Adrenal gland (tissue), 12 donors: ENCODE measurements around the gene STXBP2. TPM values are rescaled to one million over a fixed set of nuclear protein-coding genes. Genes with fewer than 3 reads are reported as not detected.
"Not testable (repeated sequence)": the region's sequence is repeated elsewhere in the genome, so short reads cannot be mapped to it uniquely, and the experiment has no call there.

Source experiments
- DNase-seq, 7 donors: peaks; one replicate each; pipeline ENCODE4 v3.0.0-alpha.2; 2019 to 2020
- H3K27ac ChIP-seq, 5 donors: fragments of 200-600 bp; sonication (generic) in 4 of 5; 1 replicate in 3 of 5; 2 replicates in 2 of 5; pipeline versions ENCODE4 v1.5.1 to v1.8.0; 2016 to 2020; ENCODE audit warnings: mild to moderate bottlenecking in 1 of 5
- H3K27me3 ChIP-seq: fragments of 200-600 bp; 2 replicates; pipeline ENCODE4 v1.8.0; 2021
- H3K36me3 ChIP-seq, 2 donors: fragments of 200-600 bp; replicated peaks in 1 of 2; 1 replicate in 1 of 2; 2 replicates in 1 of 2; pipeline versions ENCODE4 v1.5.1 to v1.8.0; 2018 to 2022
- H3K4me1 ChIP-seq, 2 donors: fragments of 200-600 bp; replicated peaks in 1 of 2; 1 replicate in 1 of 2; 2 replicates in 1 of 2; pipeline versions ENCODE4 v1.5.1 to v1.8.0; 2018 to 2021
- H3K4me3 ChIP-seq, 4 donors: fragments of 200-600 bp; sonication (generic) in 3 of 4; one replicate each; pipeline ENCODE4 v1.5.1; 2016 to 2018
- H3K9me3 ChIP-seq, 3 donors: fragments of 200-600 bp; sonication (generic) in 1 of 3; replicated peaks in 1 of 3; 1 replicate in 2 of 3; 2 replicates in 1 of 3; pipeline versions ENCODE4 v1.5.1 to v1.8.0; 2016 to 2021
- CTCF ChIP-seq, 6 experiments: fragments of 450-650 bp in 4 of 6; fragments of 200-600 bp in 2 of 6; sonication (generic) in 1 of 6; IDR thresholded peaks; 1 replicate in 5 of 6; 2 replicates in 1 of 6; pipeline versions ENCODE4 v1.5.1 to v1.8.0; 2016 to 2021; ENCODE audit warnings: antibody characterized with exemption in 6 of 6, mild to moderate bottlenecking in 2 of 6, moderate library complexity in 1 of 6
- POLR2A ChIP-seq, 2 donors: fragments of 450-650 bp; IDR thresholded peaks; one replicate each; pipeline ENCODE4 v1.6.1; 2017; ENCODE audit warnings: antibody characterized with exemption in 2 of 2, mild to moderate bottlenecking in 2 of 2, moderate library complexity in 1 of 2
- WGBS, 4 donors: extraction: QIAGEN DNeasy Blood & Tissue Kit in 2 of 4; methylation state at CpG; one replicate each; pipeline versions ENCODE4 v1.1.5 to v1.1.7; 2013 to 2017; 5-methylcytosine and 5-hydroxymethylcytosine counted together
- intact Hi-C, 2 donors: fragments of 100-400 bp; cut with DNase I; formaldehyde crosslinking; loops; one replicate each; pipeline versions ENCODE4 v1.14.1 to v1.15.0; 2022 to 2023
- polyA plus RNA-seq, 3 donors: library from polyadenylated mRNA; stranded (reverse); fragments of 200-250 nt in 2 of 3; fragments of 350-450 nt in 1 of 3; fragmentation: Illumina TruSeq in 1 of 3; extraction: RNeasy Lipid Tissue Mini Kit (QIAGEN cat#74804) in 1 of 3; gene quantifications; one replicate each; pipeline ENCODE4 v1.2.3, GENCODE V29; 2013 to 2014
- total RNA-seq, 9 donors: library from RNA; depleted of rRNA in 4 of 9; stranded (reverse); fragments of >200 nt in 4 of 9; fragments of 120-200 nt in 1 of 9; fragmentation: NEBNext Ultra II Directional in 1 of 9; extraction: Animal tissue kit (Norgen Biotek cat#: 25700) in 1 of 9; gene quantifications; one replicate each; pipeline versions ENCODE4 v1.1.0 to v1.2.4, GENCODE V29; 2013 to 2023
- donor health status: healthy with polysubstance abuse.
- donor health status: Bipolar disorder and iron deficiency.
- donor health status: DM: yes; HTN: yes; CAD: no.
- donor health status: DM: no; HTN: no; CAD: no.
- donor health status: DM: no; HTN: no; CAD: no.
- donor health status: DM: yes; HTN: yes; CAD: no.

Gene STXBP2
- total and polyA plus RNA-seq, 12 donors: 12.2 to 121 (median 40.3) TPM

DNA sequence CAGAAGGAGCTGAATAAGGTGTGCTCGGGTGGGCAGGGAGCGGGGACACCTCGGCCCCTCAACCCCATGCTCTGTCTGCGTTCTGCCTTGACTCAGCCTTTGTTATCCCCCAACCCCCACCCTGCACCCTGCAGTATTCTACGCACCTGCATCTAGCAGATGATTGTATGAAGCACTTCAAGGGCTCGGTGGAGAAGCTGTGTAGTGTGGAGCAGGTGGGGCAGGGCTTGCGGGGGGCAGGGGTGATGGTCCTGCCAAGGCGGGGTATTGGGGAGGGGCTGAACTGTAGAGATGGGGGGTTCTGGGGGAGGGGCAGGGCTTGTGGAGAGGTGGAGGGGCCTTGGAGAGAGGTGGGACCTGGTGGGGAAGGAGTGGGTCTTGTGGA is 6.1 kb downstream of the STXBP2 start:
- Histone ChIP-seq H3K36me3 (no peaks in the 10 kb centered on the region), H3K27ac (no peak overlapping the region), H3K9me3 (no peaks in the 10 kb centered on the region), H3K4me1 (no peaks in the 10 kb centered on the region), H3K27me3 (no peaks in the 10 kb centered on the region), H3K4me3 (no peak overlapping the region)
- TF ChIP-seq CTCF (IDR thresholded peaks at IDR 0.05) (no peak), POLR2A (IDR thresholded peaks at IDR 0.05) (no peak)
- intact Hi-C loops: no loop called here
- no peak for DNase-seq
- 90 to 97% (median 94%) methylated on average over 8 of the region's 8 CpGs for WGBS, 4 donors

- H3K36me3 ChIP-seq, H3K9me3 ChIP-seq, intact Hi-C loops, H3K4me3 ChIP-seq, H3K27me3 ChIP-seq, DNase-seq, H3K4me1 ChIP-seq, H3K27ac ChIP-seq: not testable (repeated sequence)
- WGBS, 4 donors: 45 to 95% (median 70%) methylated on average over 9 to 10 of the region's 10 CpGs
These were observed 7.0 kb downstream of the STXBP2 start for GRCh38 chr19:7643629-7644549.

- TF ChIP-seq POLR2A (IDR thresholded peaks at IDR 0.05): no peak
- TF ChIP-seq CTCF (IDR thresholded peaks at IDR 0.05): no peak
- intact Hi-C loops: no loop called here
- DNase-seq: no peak
- no peaks in the 10 kb centered on the region for H3K27me3 ChIP-seq
- no peaks in the 10 kb centered on the region for H3K36me3 ChIP-seq
- no peaks in the 10 kb centered on the region for H3K4me1 ChIP-seq
- whole genome bisulfite sequencing, 4 donors: 90 to 98% (median 94%) methylated on average over 6 to 20 of the region's 20 CpGs
- no peaks in the 10 kb centered on the region for H3K9me3 ChIP-seq
- H3K4me3 ChIP-seq: no peak overlapping the region
- H3K27ac ChIP-seq: no peak overlapping the region
These were observed 7.6 kb downstream of the STXBP2 start for GRCh38 chr19:7644550-7644877.

GRCh38 chr19:7645163-7645562 is 8.3 kb downstream of the STXBP2 start:
- no peaks in the 10 kb centered on the region for H3K27me3 ChIP-seq
- intact Hi-C loops: no loop called here

More at GRCh38 chr19:7645163-7645562, 8.3 kb downstream of the STXBP2 start:
- no peaks in the 10 kb centered on the region for H3K36me3 ChIP-seq
- H3K27ac ChIP-seq: no peak overlapping the region
- H3K4me3 ChIP-seq: no peak overlapping the region
- H3K9me3 ChIP-seq: no peaks in the 10 kb centered on the region
- H3K4me1 ChIP-seq: no peaks in the 10 kb centered on the region
- WGBS, 4 donors: 81 to 97% (median 87%) methylated on average over 9 to 14 of the region's 14 CpGs
- TF ChIP-seq POLR2A (IDR thresholded peaks at IDR 0.05) (no peak), CTCF (IDR thresholded peaks at IDR 0.05) (no peak)
- DNase-seq: no peak
